B cell (primary cell): Measurements from ENCODE around the gene RHEBL1. TPM values are rescaled to one million over a fixed set of nuclear protein-coding genes. Genes with fewer than 3 reads are reported as not detected.

Experiments
- ATAC-seq: fragments of 200-7000 bp; cut with Tn5 transposase; one replicate; pipeline ENCODE4 v1.10.0; 2021; ENCODE audit warnings: low read depth, mild to moderate bottlenecking, moderate number of reproducible peaks, moderate library complexity
- CTCF ChIA-PET: fragments of 350-600 bp; sonication (Branson Sonifier 250); formaldehyde crosslinking; loops from one replicate; lab custom pipeline; 2021; ENCODE audit warnings: antibody characterized with exemption, inconsistent platforms; lab: Charles Lee
- POLR2A ChIA-PET: fragments of 350-600 bp; sonication (Branson Sonifier 250); formaldehyde crosslinking; loops from one replicate; lab custom pipeline; 2021; ENCODE audit warnings: antibody characterized with exemption; lab: Charles Lee
- DNase-seq: peaks from one replicate; pipeline ENCODE4 v3.0.0; 2013
- H2AFZ ChIP-seq: 2 replicates; pipeline ENCODE4 v1.6.1; 2012; ENCODE audit warnings: mild to moderate bottlenecking, low read depth, low read length; ENCODE audit not compliant: insufficient read depth, poor library complexity, severe bottlenecking
- H3K27ac ChIP-seq, 2 donors: 1 replicate in 1 of 2; 2 replicates in 1 of 2; pipeline ENCODE4 v1.5.1; 2012 to 2013; ENCODE audit warnings: low read length in 2 of 2, mild to moderate bottlenecking in 2 of 2, moderate library complexity in 1 of 2
- H3K27me3 ChIP-seq, 4 experiments: fragments of 200-600 bp in 1 of 4; sonication (generic) in 1 of 4; replicated peaks in 1 of 4; 1 replicate in 2 of 4; 2 replicates in 2 of 4; pipeline versions ENCODE4 v1.6.1 to v1.7.0; 2013 to 2016; ENCODE audit warnings: low read length in 3 of 4, mild to moderate bottlenecking in 2 of 4, mixed read lengths in 1 of 4, moderate library complexity in 1 of 4; ENCODE audit not compliant: insufficient read depth in 4 of 4, control insufficient read depth in 3 of 4; ENCODE audit errors: control extremely low read depth in 1 of 4
- H3K36me3 ChIP-seq, 2 experiments: replicated peaks in 1 of 2; 1 replicate in 1 of 2; 2 replicates in 1 of 2; pipeline versions ENCODE4 v1.6.1 to v1.7.1; 2013; ENCODE audit warnings: low read length in 1 of 2; ENCODE audit not compliant: insufficient read depth in 2 of 2, control insufficient read depth in 1 of 2; ENCODE audit errors: control extremely low read depth in 1 of 2, extremely low read depth in 1 of 2
- H3K4me1 ChIP-seq, 2 donors: fragments of 200-600 bp in 1 of 2; sonication (generic) in 1 of 2; 1 replicate in 1 of 2; 2 replicates in 1 of 2; pipeline versions ENCODE4 v1.5.1 to v1.6.1; 2013 to 2017; ENCODE audit warnings: low read length in 2 of 2; ENCODE audit not compliant: control insufficient read depth in 2 of 2, insufficient read depth in 2 of 2
- H3K4me2 ChIP-seq: replicated peaks from 2 replicates; pipeline ENCODE3; 2012; ENCODE audit warnings: mild to moderate bottlenecking, low read depth, low read length; ENCODE audit not compliant: poor library complexity, severe bottlenecking
- H3K4me3 ChIP-seq, 5 experiments: fragments of 200-600 bp in 1 of 5; sonication (generic) in 1 of 5; 1 replicate in 3 of 5; 2 replicates in 2 of 5; pipeline versions ENCODE4 v1.5.1 to v1.7.0; 2011 to 2016; ENCODE audit warnings: low read length in 4 of 5, mild to moderate bottlenecking in 4 of 5, low read depth in 2 of 5, control low read depth in 1 of 5, moderate library complexity in 1 of 5; ENCODE audit not compliant: insufficient read depth in 1 of 5; ENCODE audit errors: control extremely low read depth in 1 of 5, extremely low read depth in 1 of 5
- H3K79me2 ChIP-seq: fragments of 200-600 bp; sonication (generic); one replicate; pipeline ENCODE4 v1.6.0; 2016; ENCODE audit warnings: low read length; ENCODE audit not compliant: control insufficient read depth, insufficient read depth
- H3K9ac ChIP-seq: fragments of 200-600 bp; sonication (generic); 2 replicates; pipeline ENCODE4 v1.6.1; 2017; ENCODE audit warnings: mild to moderate bottlenecking, low read length, moderate library complexity
- H3K9me3 ChIP-seq, 3 donors: one replicate each; pipeline versions ENCODE4 v1.6.1 to v1.7.1; 2013; ENCODE audit warnings: low read length in 2 of 3; ENCODE audit not compliant: control insufficient read depth in 2 of 3, insufficient read depth in 1 of 3; ENCODE audit errors: control extremely low read depth in 1 of 3
- H4K20me1 ChIP-seq: 2 replicates; pipeline ENCODE4 v1.6.0; 2012; ENCODE audit warnings: mild to moderate bottlenecking, low read length; ENCODE audit not compliant: insufficient read depth, control insufficient read depth, poor library complexity, severe bottlenecking
- H3K27ac Mint-ChIP-seq: one replicate; pipeline ENCODE4 v1.8.0; 2021; ENCODE audit warnings: mixed read lengths
- H3K27me3 Mint-ChIP-seq: one replicate; pipeline ENCODE4 v1.8.0; 2021; ENCODE audit warnings: mixed read lengths
- H3K4me1 Mint-ChIP-seq: one replicate; pipeline ENCODE4 v1.8.0; 2021; ENCODE audit warnings: mixed read lengths
- H3K4me3 Mint-ChIP-seq: one replicate; pipeline ENCODE4 v1.8.0; 2021; ENCODE audit warnings: mixed read lengths
- H3K9me3 Mint-ChIP-seq: one replicate; pipeline ENCODE4 v1.8.0; 2022; ENCODE audit warnings: mixed read lengths; ENCODE audit not compliant: insufficient read depth
- CTCF ChIP-seq: fragments of 200-600 bp; IDR thresholded peaks from one replicate; pipeline ENCODE4 v1.8.0; 2022; ENCODE audit warnings: antibody characterized with exemption, mild to moderate bottlenecking
- EZH2 ChIP-seq: IDR thresholded peaks from 2 replicates; pipeline ENCODE4 v1.6.1; 2012; ENCODE audit warnings: borderline replicate concordance, low read depth, mild to moderate bottlenecking, moderate library complexity, low read length; ENCODE audit not compliant: insufficient read depth, poor library complexity, severe bottlenecking
- WGBS: methylation state at CpG from one replicate; pipeline ENCODE4 v1.1.5; 2013; ENCODE audit warnings: missing lambda C conversion rate; ENCODE audit not compliant: insufficient coverage; 5-methylcytosine and 5-hydroxymethylcytosine counted together
- intact Hi-C: fragments of 100-400 bp; cut with micrococcal nuclease; formaldehyde crosslinking; loops from one replicate; pipeline ENCODE4 v1.10.0; 2022
- polyA plus RNA-seq: library from polyadenylated mRNA; depleted of rRNA; stranded (reverse); fragments of >200 nt; gene quantifications from 2 replicates; pipeline ENCODE4 v1.2.3, GENCODE V29; 2012
- total RNA-seq, 2 donors: library from RNA; stranded (reverse); fragments of 120-200 nt in 1 of 2; gene quantifications; 1 replicate in 1 of 2; 2 replicates in 1 of 2; pipeline versions ENCODE4 v1.2.3 to v1.2.4, GENCODE V29; 2013 to 2022

The RHEBL1 gene
- total and polyA plus RNA-seq, 2 donors (not counting 1 experiment from before 2014, with no cell fraction given) = 3.0 to 6.1 TPM

GRCh38 chr12:49039421-49040363 lies 30.1 kb downstream of the RHEBL1 start:
- peaks cover 35% of the 10 kb centered on the region for H3K79me2 ChIP-seq
- no peaks in the 10 kb centered on the region for H3K27me3 ChIP-seq
- no peaks in the 10 kb centered on the region for H3K9me3 ChIP-seq
- no peak for TF ChIP-seq EZH2
- no peak for TF ChIP-seq CTCF
- no peaks in the 10 kb centered on the region for H3K9me3 Mint-ChIP-seq
- no peak overlapping the region for H3K4me3 Mint-ChIP-seq
- intact Hi-C loops = no loop called here
- H3K9ac ChIP-seq = no peak overlapping the region
- no peak overlapping the region for H3K27ac ChIP-seq
- H3K4me3 ChIP-seq = no peak overlapping the region
- ATAC-seq = no peak
- no peak overlapping the region for H3K27ac Mint-ChIP-seq
- peaks cover 2% of the 10 kb centered on the region for H3K4me1 Mint-ChIP-seq
- H4K20me1 ChIP-seq = peaks cover 38% of the 10 kb centered on the region
- H3K4me1 ChIP-seq = no peaks in the 10 kb centered on the region
- no peaks in the 10 kb centered on the region for H3K27me3 Mint-ChIP-seq
- no peak overlapping the region for H2AFZ ChIP-seq
- peaks cover 0 to 86% of the 10 kb centered on the region in 2 experiments for H3K36me3 ChIP-seq
- 95% methylated on average over 23 of the region's 30 CpGs for WGBS
- ChIA-PET CTCF (interaction anchor here (0.7 to 1.6 kb wide), 3 partner anchors 10 to 88 kb away, joined by 3 to 4 read pairs (median 4); no protein-coding TSS in a partner anchor), POLR2A (interaction anchor here (0.6 kb wide), 1 partner anchor 156 kb away, joined by 3 read pairs; no protein-coding TSS in a partner anchor)
- H3K4me2 ChIP-seq = no peak overlapping the region
- no peak for DNase-seq
